GM10248 (cell line): Measurements from ENCODE around the gene SMIM35.
"Not testable (repeated sequence)": the region's sequence is repeated elsewhere in the genome, so short reads cannot be mapped to it uniquely, and the experiment has no call there.

Source experiments
- CTCF ChIA-PET: fragments of 300-600 bp; sonication (Branson Sonifier 250); formaldehyde crosslinking; extraction: SDS; loops from one replicate; lab custom pipeline; 2021; ENCODE audit warnings: antibody characterized with exemption; lab: Yijun Ruan, JAX
- POLR2A ChIA-PET: fragments of 350-650 bp; sonication (Branson Sonifier 250); formaldehyde crosslinking; extraction: SDS; loops from one replicate; lab custom pipeline; 2020; ENCODE audit warnings: antibody characterized with exemption; lab: Yijun Ruan, JAX
- DNase-seq: peaks from one replicate; pipeline ENCODE4 v3.0.0; 2012; ENCODE audit errors: extremely low spot score
- TF ChIP-seq, protein P1 (sequence below): IDR thresholded peaks from 2 replicates; pipeline ENCODE4 v1.5.1; 2012; ENCODE audit warnings: mild to moderate bottlenecking, low read depth; ENCODE audit errors: extremely low read depth, missing control alignments, control extremely low read depth

SMIM35 gene

DNA sequence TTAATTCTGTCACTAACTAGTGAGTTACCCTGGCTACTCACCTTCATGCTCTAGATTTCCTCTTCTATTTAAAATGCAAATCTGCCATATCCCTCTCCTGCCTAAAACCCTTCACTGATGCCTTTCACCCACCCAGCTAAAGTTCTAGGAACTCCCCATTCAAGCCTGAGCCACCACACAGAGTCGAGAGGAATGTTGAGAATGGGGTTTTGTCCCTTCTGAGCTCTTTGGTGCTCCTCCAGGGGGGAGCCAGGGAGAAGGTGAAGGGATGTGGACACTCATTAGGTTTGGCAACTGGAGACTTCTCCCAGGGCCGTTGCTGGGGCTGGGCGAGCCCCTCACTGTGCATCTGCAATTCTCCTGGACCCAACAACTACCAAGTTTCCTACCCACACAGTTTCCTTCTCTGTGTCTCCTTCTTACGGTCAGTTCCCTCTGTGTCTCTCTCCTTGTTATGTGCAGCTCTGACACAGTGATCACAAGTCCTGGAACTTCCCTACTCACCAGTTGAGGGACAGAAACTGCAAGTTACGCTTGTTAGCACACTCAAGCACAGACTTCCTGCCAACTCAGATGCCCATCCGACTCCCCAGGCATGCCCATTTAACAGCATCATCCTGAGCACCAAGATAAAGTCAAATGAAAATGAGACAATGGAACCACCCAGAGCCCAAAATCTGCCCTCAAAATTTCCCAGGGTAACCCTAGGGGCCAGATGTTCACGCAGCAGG, 107.1 kb downstream of the SMIM35 start:
- CTCF ChIA-PET = interaction anchor here (0.9 to 2.1 kb wide), 10 partner anchors 10 to 135 kb away, joined by 3 to 16 read pairs (median 3); no protein-coding TSS in a partner anchor
- POLR2A ChIA-PET = interaction anchor here (0.8 kb wide), 1 partner anchor 8 kb away, joined by 3 read pairs; no protein-coding TSS in a partner anchor
- TF ChIP-seq, protein P1, sequence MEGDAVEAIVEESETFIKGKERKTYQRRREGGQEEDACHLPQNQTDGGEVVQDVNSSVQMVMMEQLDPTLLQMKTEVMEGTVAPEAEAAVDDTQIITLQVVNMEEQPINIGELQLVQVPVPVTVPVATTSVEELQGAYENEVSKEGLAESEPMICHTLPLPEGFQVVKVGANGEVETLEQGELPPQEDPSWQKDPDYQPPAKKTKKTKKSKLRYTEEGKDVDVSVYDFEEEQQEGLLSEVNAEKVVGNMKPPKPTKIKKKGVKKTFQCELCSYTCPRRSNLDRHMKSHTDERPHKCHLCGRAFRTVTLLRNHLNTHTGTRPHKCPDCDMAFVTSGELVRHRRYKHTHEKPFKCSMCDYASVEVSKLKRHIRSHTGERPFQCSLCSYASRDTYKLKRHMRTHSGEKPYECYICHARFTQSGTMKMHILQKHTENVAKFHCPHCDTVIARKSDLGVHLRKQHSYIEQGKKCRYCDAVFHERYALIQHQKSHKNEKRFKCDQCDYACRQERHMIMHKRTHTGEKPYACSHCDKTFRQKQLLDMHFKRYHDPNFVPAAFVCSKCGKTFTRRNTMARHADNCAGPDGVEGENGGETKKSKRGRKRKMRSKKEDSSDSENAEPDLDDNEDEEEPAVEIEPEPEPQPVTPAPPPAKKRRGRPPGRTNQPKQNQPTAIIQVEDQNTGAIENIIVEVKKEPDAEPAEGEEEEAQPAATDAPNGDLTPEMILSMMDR = no peak
- DNase-seq = no peak

DNA sequence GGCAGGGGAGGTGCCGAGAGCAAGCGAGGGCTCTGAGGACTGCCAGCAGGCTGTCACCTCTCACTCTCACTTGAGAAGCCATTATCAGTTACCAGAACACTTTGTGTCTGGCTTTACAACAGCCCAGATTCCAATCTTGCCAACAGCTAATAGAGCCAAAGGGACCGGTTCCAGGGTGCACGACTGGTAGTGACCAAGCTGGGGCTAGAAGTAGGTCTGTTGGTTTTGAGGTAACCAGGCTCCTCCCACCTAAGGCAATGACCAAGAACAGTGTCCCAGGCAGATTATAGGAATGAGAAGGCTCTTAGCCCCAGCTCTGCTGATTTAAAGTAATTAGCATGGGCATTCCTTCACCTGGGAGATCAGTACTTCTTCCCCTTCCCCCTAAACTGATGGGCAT, 107.8 kb downstream of the SMIM35 start:
- DNase-seq = no peak
- TF ChIP-seq, protein P1 = no peak
- CTCF ChIA-PET = interaction anchor here (0.9 to 2.1 kb wide), 7 partner anchors 10 to 74 kb away, joined by 3 to 16 read pairs (median 4); no protein-coding TSS in a partner anchor
- POLR2A ChIA-PET = interaction anchor here (0.8 kb wide), 1 partner anchor 9 kb away, joined by 3 read pairs; no protein-coding TSS in a partner anchor

DNA sequence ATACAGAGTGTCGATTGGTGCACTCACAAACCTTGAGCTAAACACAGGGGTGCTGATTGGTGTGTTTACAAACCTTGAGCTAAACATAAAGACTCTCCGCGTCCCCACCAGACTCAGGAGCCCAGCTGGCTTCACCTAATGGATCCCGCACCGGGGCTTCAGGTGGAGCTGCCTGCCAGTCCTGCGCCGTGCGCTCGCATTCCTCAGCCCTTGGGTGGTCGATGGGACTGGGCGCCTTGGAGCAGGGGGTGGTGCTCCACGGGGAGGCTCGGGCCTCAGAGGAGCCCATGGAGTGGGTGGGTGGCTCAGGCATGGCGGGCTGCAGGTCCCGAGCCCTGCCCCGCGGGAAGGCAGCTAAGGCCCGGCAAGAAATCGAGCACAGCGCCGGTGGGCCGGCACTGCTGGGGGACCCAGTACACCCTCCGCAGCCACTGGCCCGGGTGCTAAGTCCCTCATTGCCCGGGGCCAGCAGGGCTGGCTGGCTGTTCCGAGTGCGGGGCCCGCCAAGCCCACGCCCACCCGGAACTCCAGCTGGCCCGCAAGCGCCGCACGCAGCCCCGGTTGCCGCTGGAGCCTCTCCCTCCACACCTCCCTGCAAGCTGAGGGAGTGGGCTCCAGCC, 108.4 kb downstream of the SMIM35 start:
- CTCF ChIA-PET = interaction anchor here (0.8 to 1.7 kb wide), 4 partner anchors 10 to 75 kb away, joined by 3 to 8 read pairs (median 4); no protein-coding TSS in a partner anchor
- DNase-seq, POLR2A ChIA-PET: not testable (repeated sequence)

DNA sequence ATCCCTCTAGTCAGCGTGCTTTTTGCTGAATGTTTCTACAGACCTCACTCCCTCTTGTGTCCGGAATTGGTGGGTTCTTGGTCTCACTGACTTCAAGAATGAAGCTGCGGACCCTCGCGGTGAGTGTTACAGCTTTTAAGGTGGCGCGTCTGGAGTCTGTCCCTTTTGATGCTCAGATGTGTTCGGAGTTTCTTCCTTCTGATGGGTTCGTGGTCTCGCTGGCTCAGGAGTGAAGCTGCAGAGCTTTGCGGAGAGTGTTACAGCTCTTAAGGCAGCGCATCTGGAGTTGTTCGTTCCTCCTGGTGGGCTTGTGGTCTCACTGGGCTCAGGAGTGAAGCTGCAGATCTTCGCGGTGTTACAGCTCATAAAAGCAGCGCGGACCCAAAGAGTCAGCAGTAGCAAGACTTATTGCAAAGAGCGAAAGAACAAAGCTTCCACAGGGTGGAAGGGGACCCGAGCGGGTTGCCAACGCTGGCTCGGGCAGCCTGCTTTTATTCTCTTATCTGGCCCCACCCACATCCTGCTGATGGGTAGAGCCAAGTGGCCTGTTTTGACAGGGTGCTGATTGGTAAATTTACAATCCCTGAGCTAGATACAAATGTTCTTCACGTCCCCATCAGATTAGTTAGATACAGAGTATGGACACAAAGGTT, 109.0 kb downstream of the SMIM35 start:
- DNase-seq, POLR2A ChIA-PET: not testable (repeated sequence)
- CTCF ChIA-PET = interaction anchor here (0.8 to 1.6 kb wide), 3 partner anchors 9 to 31 kb away, joined by 3 to 4 read pairs (median 3); no protein-coding TSS in a partner anchor

DNA sequence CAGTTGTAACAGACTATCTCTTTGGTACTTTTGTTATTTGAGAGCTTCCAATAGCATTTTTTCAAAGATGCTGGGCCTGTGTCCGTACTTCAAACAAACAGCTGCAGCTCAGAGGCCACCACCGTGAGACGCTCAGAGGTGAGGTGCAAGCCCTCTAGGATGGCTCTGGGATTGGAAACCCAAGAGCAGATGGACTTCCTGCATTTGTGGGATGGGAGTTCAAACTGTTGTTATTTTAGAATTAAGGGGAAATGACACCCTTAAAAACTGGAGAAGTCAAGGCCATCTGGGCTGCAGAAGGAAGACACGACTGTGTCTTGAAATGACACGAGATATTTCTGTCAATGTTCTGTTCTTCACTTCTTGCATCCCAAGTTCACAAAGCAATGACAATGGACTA, 109.7 kb downstream of the SMIM35 start:
- no peak for DNase-seq
- ChIA-PET CTCF (interaction anchor here (1.0 to 3.7 kb wide), 5 partner anchors 24 to 76 kb away, joined by 3 to 22 read pairs (median 3); no protein-coding TSS in a partner anchor), POLR2A (no interaction called here)
- TF ChIP-seq, protein P1 = no peak

DNA sequence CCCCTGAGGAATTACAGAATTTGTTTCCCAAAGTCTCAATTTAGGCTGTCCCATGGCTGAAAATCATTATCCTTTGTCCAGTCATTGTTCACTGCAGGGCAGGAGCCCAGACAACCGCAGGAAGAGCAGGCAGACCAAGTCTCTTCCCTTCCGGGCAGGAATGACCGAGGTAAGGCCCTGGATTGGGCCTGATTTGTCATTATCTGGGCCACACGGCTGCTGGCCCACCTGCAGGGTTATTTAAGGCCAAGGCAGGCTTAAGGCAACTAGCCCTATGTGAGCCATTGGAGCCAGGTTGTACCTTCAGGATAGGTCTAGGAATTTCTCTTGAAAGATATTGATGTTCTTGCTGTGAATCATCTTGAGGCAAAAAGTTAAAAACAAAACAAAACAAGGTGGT, 110.3 kb downstream of the SMIM35 start:
- no peak for DNase-seq
- POLR2A ChIA-PET = no interaction called here
- TF ChIP-seq, protein P1 = no peak
- CTCF ChIA-PET = interaction anchor here (1.0 to 3.7 kb wide), 4 partner anchors 26 to 76 kb away, joined by 3 to 22 read pairs (median 3); no protein-coding TSS in a partner anchor

DNA sequence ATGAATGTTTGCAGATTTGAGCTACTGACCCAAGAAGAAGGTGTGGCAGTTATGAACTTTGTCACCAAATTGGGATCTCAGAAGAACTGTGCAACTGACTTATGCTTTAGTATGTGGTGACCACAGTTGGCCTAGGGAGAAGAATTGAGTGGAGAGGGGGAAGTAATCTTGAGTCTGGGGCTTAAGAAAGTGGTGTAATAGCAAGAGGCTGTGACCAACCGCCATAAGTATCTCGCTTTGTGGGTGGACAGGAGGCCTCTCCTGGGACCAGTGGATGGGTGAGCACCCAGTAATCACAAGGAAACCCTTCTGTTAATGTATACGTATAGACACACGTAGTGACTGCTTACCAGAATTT, 113.3 kb downstream of the SMIM35 start:
- DNase-seq = no peak
- ChIA-PET POLR2A (no interaction called here), CTCF (interaction anchor here (0.9 to 3.7 kb wide), 2 partner anchors 12 to 26 kb away, joined by 3 to 22 read pairs; no protein-coding TSS in a partner anchor)
- TF ChIP-seq, protein P1 = no peak
